ENCODE data around the gene CROCC.
"Not testable (repeated sequence)": the region's sequence is repeated elsewhere in the genome, so short reads cannot be mapped to it uniquely, and the experiment has no call there.

The CROCC gene

DNA sequence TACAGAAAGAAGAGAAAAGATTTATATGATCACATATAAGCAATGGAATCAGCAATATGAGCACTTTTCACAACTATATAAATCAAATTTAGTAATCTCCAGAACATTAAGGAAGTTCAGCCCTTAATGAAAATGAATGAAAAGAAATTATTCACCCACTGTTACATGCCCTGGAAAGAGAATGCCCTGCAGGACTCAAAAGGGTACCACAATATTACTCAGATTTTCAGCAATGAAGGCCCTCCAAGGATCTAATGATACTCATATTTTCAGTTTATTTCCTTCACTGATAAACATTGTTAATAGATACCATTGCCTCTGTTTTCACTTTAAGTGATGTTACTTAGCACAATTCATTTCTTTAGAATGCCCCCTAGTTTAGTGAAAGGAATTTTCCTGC is 23.4 kb upstream of the CROCC start:
- H3K4me1 ChIP-seq (ENCODE audit: control insufficient read depth, insufficient read depth, low read length); H3K27me3 ChIP-seq (ENCODE audit: control insufficient read depth, insufficient read depth, low read length); H3K4me3 ChIP-seq (ENCODE audit: low read length); H3K9me3 ChIP-seq (ENCODE audit: control insufficient read depth, insufficient read depth, low read length); H3K36me3 ChIP-seq (ENCODE audit: control insufficient read depth, insufficient read depth, low read length); DNase-seq (ENCODE audit: low read depth, low spot score); H3K27ac ChIP-seq (ENCODE audit: low read length): not testable (repeated sequence)

DNA sequence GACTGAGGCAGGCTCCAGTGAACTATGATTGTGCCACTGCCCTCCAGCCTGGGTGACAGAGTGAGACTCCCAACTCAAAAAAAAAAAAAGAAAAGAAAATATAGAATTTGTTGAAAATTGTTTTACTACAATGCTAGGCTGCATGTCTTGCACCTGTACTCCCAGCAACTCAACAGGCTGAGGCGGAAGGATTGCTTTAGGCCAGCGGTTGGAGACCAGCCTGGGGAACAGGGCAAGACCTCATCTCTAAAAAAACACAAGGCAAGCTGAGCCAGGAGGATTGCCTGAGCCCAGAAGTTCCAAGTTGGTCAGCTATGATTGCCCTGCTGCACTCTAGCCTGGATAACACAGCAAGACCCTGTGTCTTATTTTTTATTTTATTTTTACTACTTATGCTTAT is 22.7 kb upstream of the CROCC start:
- H3K4me1 ChIP-seq (ENCODE audit: control insufficient read depth, insufficient read depth, low read length); H3K27me3 ChIP-seq (ENCODE audit: control insufficient read depth, insufficient read depth, low read length); H3K9me3 ChIP-seq (ENCODE audit: control insufficient read depth, insufficient read depth, low read length); H3K27ac ChIP-seq (ENCODE audit: low read length); DNase-seq (ENCODE audit: low read depth, low spot score); H3K36me3 ChIP-seq (ENCODE audit: control insufficient read depth, insufficient read depth, low read length); H3K4me3 ChIP-seq (ENCODE audit: low read length): not testable (repeated sequence)
- WGBS (ENCODE audit: insufficient coverage, insufficient read length), result no CpG with 5 or more reads among the region's 2 CpGs

DNA sequence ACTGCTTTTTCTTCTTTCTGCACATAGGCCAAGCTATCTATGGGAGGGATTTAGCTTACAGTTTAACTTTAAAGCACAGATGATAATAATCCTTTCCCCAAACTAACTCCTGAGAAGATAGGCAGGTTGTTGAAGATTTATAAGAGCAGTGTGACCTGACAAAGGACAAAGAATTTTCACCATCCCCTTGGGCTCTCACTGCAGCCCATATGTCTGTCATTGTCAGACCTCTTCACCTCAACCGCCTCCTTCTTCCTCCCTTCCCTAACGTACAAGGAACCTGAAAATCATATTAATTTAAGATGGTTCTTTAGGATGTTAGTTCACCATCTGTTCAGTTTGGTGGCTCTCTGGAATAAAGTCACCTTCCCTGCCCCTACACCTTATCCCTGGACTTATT is 21.0 kb upstream of the CROCC start:
- DNase-seq (ENCODE audit: low read depth, low spot score), result no peak
- no peak overlapping the region for H3K4me3 ChIP-seq (ENCODE audit: low read length)
- no peaks in the 10 kb centered on the region for H3K9me3 ChIP-seq (ENCODE audit: control insufficient read depth, insufficient read depth, low read length)
- H3K27me3 ChIP-seq (ENCODE audit: control insufficient read depth, insufficient read depth, low read length), result no peaks in the 10 kb centered on the region
- no peaks in the 10 kb centered on the region for H3K36me3 ChIP-seq (ENCODE audit: control insufficient read depth, insufficient read depth, low read length)
- no peak overlapping the region for H3K27ac ChIP-seq (ENCODE audit: low read length)
- H3K4me1 ChIP-seq (ENCODE audit: control insufficient read depth, insufficient read depth, low read length), result no peaks in the 10 kb centered on the region; the same call in 1 of the 2 replicates
- WGBS (ENCODE audit: insufficient coverage, insufficient read length), result no CpG with 5 or more reads among the region's 2 CpGs

DNA sequence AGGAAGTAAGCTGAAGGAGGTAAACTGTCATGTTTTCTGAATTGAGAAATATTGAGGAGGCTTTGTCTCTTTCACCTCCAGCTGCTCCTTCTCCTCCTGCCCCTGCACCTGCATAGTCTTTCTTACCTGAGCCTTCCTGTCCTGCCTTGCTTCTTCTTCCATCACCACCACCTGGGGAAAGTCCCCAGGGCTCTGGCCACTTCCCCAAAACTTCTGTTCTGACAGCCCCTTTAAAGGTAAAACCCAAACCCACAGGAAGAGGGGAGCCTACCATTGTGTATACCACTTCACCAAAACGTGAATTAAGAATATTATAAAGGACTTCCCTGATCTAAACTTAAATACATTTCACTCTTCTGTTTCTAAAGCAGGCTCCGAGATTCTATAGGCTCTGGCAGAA is 20.4 kb upstream of the CROCC start:
- not testable (repeated sequence) for H3K4me3 ChIP-seq (ENCODE audit: low read length); DNase-seq (ENCODE audit: low read depth, low spot score); H3K4me1 ChIP-seq (ENCODE audit: control insufficient read depth, insufficient read depth, low read length); H3K27ac ChIP-seq (ENCODE audit: low read length); H3K9me3 ChIP-seq (ENCODE audit: control insufficient read depth, insufficient read depth, low read length); H3K27me3 ChIP-seq (ENCODE audit: control insufficient read depth, insufficient read depth, low read length); H3K36me3 ChIP-seq (ENCODE audit: control insufficient read depth, insufficient read depth, low read length)
- WGBS (ENCODE audit: insufficient coverage, insufficient read length), result no CpG with 5 or more reads among the region's 2 CpGs

DNA sequence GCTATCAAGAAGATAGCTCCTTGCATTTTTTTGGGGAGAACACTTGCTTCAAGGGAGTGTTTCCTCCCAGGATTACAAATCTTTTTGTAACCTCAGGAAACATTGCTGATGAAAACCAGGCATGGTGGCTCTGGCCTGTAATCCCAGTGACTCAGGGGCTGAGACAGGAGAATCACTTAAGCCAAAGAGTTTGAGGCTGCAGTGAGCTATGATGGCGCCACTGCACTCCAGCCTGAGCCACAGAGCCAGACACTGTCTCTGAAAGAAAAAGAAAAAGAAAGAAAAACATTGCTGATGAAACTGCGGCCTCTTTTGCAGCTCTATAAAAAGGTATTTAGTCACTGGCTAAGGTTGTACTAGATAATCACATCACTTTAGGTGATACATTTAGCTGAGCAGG is 18.7 kb upstream of the CROCC start:
- no CpG with 5 or more reads among the region's 2 CpGs for whole genome bisulfite sequencing (ENCODE audit: insufficient coverage, insufficient read length)
- no peaks in the 10 kb centered on the region for H3K36me3 ChIP-seq (ENCODE audit: control insufficient read depth, insufficient read depth, low read length)
- no peaks in the 10 kb centered on the region for H3K9me3 ChIP-seq (ENCODE audit: control insufficient read depth, insufficient read depth, low read length)
- no peak for DNase-seq (ENCODE audit: low read depth, low spot score)
- no peak overlapping the region for H3K4me3 ChIP-seq (ENCODE audit: low read length)
- no peak overlapping the region for H3K27ac ChIP-seq (ENCODE audit: low read length)
- no peaks in the 10 kb centered on the region for H3K27me3 ChIP-seq (ENCODE audit: control insufficient read depth, insufficient read depth, low read length)
- H3K4me1 ChIP-seq (ENCODE audit: control insufficient read depth, insufficient read depth, low read length), result no peaks in the 10 kb centered on the region; the same call in 1 of the 2 replicates

DNA sequence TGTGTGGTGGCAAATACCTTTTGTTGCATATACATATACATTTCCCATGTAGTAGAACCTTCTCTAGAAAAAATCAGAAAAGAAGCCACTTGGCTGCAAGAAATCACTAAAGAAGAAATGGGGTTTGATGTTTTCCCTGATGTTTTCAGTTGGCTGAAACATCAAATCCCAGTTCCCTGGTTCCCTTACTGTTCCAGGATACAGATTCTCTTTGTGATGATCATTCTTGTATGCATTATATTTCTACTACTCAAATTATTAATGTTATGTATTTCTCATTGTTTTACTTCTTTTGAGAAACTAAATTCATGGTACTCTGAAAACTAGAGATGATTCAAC is 18.3 kb upstream of the CROCC start:
- Histone ChIP-seq H3K27me3 (ENCODE audit: control insufficient read depth, insufficient read depth, low read length) (no peaks in the 10 kb centered on the region), H3K27ac (ENCODE audit: low read length) (no peak overlapping the region), H3K4me3 (ENCODE audit: low read length) (no peak overlapping the region), H3K36me3 (ENCODE audit: control insufficient read depth, insufficient read depth, low read length) (no peaks in the 10 kb centered on the region), H3K4me1 (ENCODE audit: control insufficient read depth, insufficient read depth, low read length) (no peaks in the 10 kb centered on the region; the same call in 1 of the 2 replicates), H3K9me3 (ENCODE audit: control insufficient read depth, insufficient read depth, low read length) (no peaks in the 10 kb centered on the region)
- no peak for DNase-seq (ENCODE audit: low read depth, low spot score)

DNA sequence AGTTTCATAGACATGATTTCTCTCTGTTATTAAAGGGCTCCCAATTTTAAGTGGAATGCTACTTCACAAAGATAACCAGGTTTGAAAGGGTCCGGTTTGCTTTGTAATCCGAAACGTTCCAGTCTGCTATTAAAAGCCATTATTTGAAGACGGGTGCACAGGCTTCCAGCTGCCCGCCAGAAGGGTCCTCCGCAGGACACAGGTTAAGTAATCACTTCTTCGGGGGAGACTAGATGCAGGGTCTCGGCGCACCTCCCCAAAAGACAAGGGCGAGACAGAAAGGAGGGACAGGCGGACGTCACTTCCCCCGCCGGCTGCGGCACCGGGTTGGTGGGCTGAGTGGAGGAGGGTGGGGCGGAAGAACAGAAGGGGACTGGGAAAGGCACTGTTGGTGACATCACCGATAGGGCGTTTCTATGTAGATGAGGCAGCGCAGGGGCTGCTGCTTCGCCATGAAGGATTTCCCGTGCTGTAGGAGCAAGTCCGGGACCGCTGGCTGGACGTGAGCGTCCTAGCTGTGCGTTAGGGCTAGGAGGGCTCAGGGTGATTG is 17.1 kb upstream of the CROCC start:
- H3K4me1 ChIP-seq (ENCODE audit: control insufficient read depth, insufficient read depth, low read length), result no peaks in the 10 kb centered on the region; the same call in 1 of the 2 replicates
- peak; percentile 98 for DNase-seq (ENCODE audit: low read depth, low spot score)
- no peaks in the 10 kb centered on the region for H3K9me3 ChIP-seq (ENCODE audit: control insufficient read depth, insufficient read depth, low read length)
- peak overlapping the region; percentile 23; the same call in 1 of the 2 replicates for H3K4me3 ChIP-seq (ENCODE audit: low read length)
- H3K36me3 ChIP-seq (ENCODE audit: control insufficient read depth, insufficient read depth, low read length), result no peaks in the 10 kb centered on the region
- no peak overlapping the region for H3K27ac ChIP-seq (ENCODE audit: low read length)
- H3K27me3 ChIP-seq (ENCODE audit: control insufficient read depth, insufficient read depth, low read length), result no peaks in the 10 kb centered on the region
- WGBS (ENCODE audit: insufficient coverage, insufficient read length), result no CpG with 5 or more reads among the region's 27 CpGs

DNA sequence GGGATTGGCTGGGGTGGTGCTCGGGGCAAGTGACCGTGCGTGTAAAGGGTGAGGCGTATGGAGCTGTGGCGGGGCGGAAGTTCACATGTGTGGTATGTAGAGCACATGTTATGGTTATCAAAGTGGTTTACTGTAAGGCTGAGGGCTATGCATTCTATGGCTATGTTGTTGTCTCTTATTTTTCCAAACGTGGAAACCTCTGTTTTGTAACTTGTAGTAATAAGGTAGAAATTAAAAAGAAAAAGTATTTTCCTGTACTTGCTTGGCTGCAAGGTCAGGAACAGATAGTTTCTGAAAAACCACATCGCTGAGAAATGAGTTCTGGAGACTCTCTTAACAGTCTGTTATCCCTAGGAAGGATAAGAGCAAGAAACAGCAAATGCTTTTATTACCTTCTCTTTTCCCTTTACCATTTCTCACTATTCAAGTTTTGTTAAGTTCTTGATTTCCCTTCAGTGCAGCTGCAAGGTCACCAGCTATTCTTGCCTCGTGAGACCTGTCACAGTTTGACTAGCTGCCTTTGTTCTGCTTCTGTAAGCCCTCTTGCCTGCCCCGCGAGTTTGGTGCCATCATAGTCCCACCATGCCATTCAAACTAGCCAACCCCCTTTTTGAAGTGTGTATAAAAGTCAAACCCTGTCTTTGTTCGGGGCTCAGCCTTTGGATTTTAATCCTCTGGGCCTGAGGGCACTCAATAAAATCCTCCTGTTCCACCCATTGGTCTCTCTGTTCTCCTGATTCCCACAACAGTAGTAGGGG is 16.4 kb upstream of the CROCC start:
- Histone ChIP-seq H3K27ac (ENCODE audit: low read length) (no peak overlapping the region), H3K36me3 (ENCODE audit: control insufficient read depth, insufficient read depth, low read length) (no peaks in the 10 kb centered on the region), H3K4me3 (ENCODE audit: low read length) (peak overlapping the region; percentile 21; the same call in 1 of the 2 replicates), H3K9me3 (ENCODE audit: control insufficient read depth, insufficient read depth, low read length) (no peaks in the 10 kb centered on the region), H3K27me3 (ENCODE audit: control insufficient read depth, insufficient read depth, low read length) (no peaks in the 10 kb centered on the region), H3K4me1 (ENCODE audit: control insufficient read depth, insufficient read depth, low read length) (no peaks in the 10 kb centered on the region; the same call in 1 of the 2 replicates)
- no CpG with 5 or more reads among the region's 12 CpGs for WGBS (ENCODE audit: insufficient coverage, insufficient read length)
- no peak for DNase-seq (ENCODE audit: low read depth, low spot score)

DNA sequence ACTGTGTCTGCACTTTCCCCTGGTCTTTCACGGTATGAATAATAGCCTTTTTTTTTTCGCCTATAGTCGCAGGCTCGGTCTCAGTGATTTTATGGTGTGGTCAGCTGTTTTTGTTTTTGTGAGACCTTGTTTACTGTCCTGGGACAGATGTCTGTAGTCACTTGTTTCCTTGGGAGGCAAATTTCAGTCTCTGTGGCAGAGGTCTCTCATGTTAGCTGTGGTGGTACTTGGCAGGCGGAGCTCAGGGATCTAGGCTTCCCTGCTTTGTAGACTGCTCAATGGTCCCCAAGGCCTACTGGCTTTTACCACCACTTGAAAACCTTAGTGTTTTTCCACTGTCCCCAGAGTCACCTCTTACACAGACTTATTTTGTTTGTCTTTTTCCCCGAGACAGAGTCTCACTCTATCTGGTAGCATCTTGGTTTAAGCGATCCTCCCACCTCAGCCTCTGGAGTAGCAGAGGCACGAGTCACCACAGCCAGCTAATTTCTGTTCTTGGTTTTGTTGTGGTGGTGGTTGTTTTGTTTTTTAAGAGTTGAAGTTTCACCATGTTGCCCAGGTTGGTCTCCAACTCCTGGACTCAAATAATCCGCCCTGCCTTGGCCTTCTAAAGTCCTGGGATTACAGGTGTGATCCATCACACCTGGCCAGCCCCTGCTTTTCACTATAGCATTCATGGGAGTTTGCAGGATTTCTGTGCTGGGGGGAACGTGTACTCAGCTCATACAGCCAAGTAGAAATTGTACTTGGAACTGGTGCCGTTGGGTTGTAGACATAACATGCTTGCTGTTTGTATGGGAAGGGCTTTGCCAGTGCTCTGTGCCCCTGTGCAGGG is 15.6 kb upstream of the CROCC start:
- no peak for DNase-seq (ENCODE audit: low read depth, low spot score)
- no peak overlapping the region for H3K27ac ChIP-seq (ENCODE audit: low read length)
- H3K27me3 ChIP-seq (ENCODE audit: control insufficient read depth, insufficient read depth, low read length), result no peaks in the 10 kb centered on the region
- no peaks in the 10 kb centered on the region for H3K36me3 ChIP-seq (ENCODE audit: control insufficient read depth, insufficient read depth, low read length)
- no peaks in the 10 kb centered on the region; the same call in 1 of the 2 replicates for H3K4me1 ChIP-seq (ENCODE audit: control insufficient read depth, insufficient read depth, low read length)
- H3K9me3 ChIP-seq (ENCODE audit: control insufficient read depth, insufficient read depth, low read length), result no peaks in the 10 kb centered on the region
- no peak overlapping the region for H3K4me3 ChIP-seq (ENCODE audit: low read length)
- WGBS (ENCODE audit: insufficient coverage, insufficient read length), result no CpG with 5 or more reads among the region's 11 CpGs

DNA sequence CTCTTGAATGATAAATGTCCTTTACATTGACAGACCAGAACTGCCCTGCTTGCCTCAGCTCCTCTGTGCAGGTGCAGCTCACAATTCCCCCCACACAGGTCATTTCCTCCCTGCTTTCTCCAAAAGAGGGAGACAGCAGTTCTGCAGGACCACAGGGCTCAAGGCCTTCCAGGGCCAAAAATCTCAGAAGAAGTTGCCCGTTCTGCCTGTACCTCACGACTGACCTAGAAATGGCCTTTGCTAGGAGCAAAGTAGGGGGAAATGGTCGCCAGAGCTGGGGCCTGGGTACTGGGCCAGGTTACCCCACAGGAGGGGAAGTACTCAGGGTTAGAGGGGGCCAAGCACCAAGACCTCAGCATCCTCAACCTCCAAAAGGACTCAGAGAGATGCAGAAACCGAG is 14.9 kb upstream of the CROCC start:
- no peak overlapping the region for H3K27ac ChIP-seq (ENCODE audit: low read length)

More for the DNA sequence above, 14.9 kb upstream of the CROCC start:
- WGBS (ENCODE audit: insufficient coverage, insufficient read length), result no CpG with 5 or more reads among the region's 4 CpGs
- no peak overlapping the region for H3K4me3 ChIP-seq (ENCODE audit: low read length)
- no peaks in the 10 kb centered on the region for H3K36me3 ChIP-seq (ENCODE audit: control insufficient read depth, insufficient read depth, low read length)
- no peaks in the 10 kb centered on the region; the same call in 1 of the 2 replicates for H3K4me1 ChIP-seq (ENCODE audit: control insufficient read depth, insufficient read depth, low read length)
- H3K27me3 ChIP-seq (ENCODE audit: control insufficient read depth, insufficient read depth, low read length), result no peaks in the 10 kb centered on the region
- no peaks in the 10 kb centered on the region for H3K9me3 ChIP-seq (ENCODE audit: control insufficient read depth, insufficient read depth, low read length)
- DNase-seq (ENCODE audit: low read depth, low spot score), result no peak
